Endothelial cell of umbilical vein (primary cell): Measurements from ENCODE around the gene DUS1L. TPM values are rescaled to one million over a fixed set of nuclear protein-coding genes. Genes with fewer than 3 reads are reported as not detected.

ENCODE experiments used
- BruUV-seq: library from RNA; stranded (reverse); fragments of 400-500 nt; replicated peaks from 2 replicates; lab custom pipeline; 2021; lab: Mats Ljungman, UMichigan
- CTCF ChIA-PET: fragments of 300-600, 350-600 bp; sonication (Branson Sonifier 250); formaldehyde crosslinking; loops from one replicate; lab custom pipeline; 2021; ENCODE audit warnings: antibody characterized with exemption, inconsistent platforms; lab: Charles Lee
- POLR2A ChIA-PET: fragments of 300-600, 350-600 bp; sonication (Branson Sonifier 250); formaldehyde crosslinking; loops from one replicate; lab custom pipeline; 2021; ENCODE audit warnings: antibody characterized with exemption, inconsistent platforms; lab: Charles Lee
- DNase-seq: peaks from one replicate; pipeline ENCODE4 v3.0.0-alpha.2; 2011; ENCODE audit warnings: low read depth, low spot score
- FAIRE-seq: peaks from 2 replicates; lab custom pipeline; 2011; peaks lifted over from hg19 to GRCh38; lab: Jason Lieb, UNC
- H2AFZ ChIP-seq: 2 replicates; pipeline ENCODE4 v1.6.0; 2012; ENCODE audit warnings: low read depth, low read length, control low read depth, inconsistent platforms
- H3K27ac ChIP-seq: 2 replicates; pipeline ENCODE4 v1.5.1; 2011; ENCODE audit warnings: low read depth, mild to moderate bottlenecking, control low read depth, low read length, moderate library complexity; ENCODE audit not compliant: insufficient read depth
- H3K27me3 ChIP-seq, 2 experiments: 2 replicates each; pipeline versions ENCODE4 v1.6.0 to v1.6.1; 2011; ENCODE audit warnings: low read length in 2 of 2, mixed read lengths in 1 of 2; ENCODE audit not compliant: control insufficient read depth in 2 of 2, insufficient read depth in 2 of 2
- H3K36me3 ChIP-seq, 2 experiments: 2 replicates in 1 of 2; 3 replicates in 1 of 2; pipeline ENCODE4 v1.5.1; 2011; ENCODE audit warnings: low read length in 2 of 2, mild to moderate bottlenecking in 1 of 2, moderate library complexity in 1 of 2; ENCODE audit not compliant: control insufficient read depth in 2 of 2, insufficient read depth in 2 of 2; ENCODE audit errors: extremely low read depth in 1 of 2
- H3K4me1 ChIP-seq: 3 replicates; pipeline ENCODE4 v1.5.1; 2011; ENCODE audit warnings: mild to moderate bottlenecking, low read length; ENCODE audit not compliant: control insufficient read depth, insufficient read depth; ENCODE audit errors: extremely low read depth
- H3K4me2 ChIP-seq: 2 replicates; pipeline ENCODE4 v1.6.1; 2011; ENCODE audit warnings: low read length, control low read depth, mixed read lengths; ENCODE audit not compliant: insufficient read depth
- H3K4me3 ChIP-seq, 3 experiments: fragments of 200-600 bp in 1 of 3; sonication (generic), shearing (Covaris generic) in 1 of 3; replicated peaks in 1 of 3; 2 replicates each; pipeline ENCODE4 v1.5.1; 2011 to 2016; ENCODE audit warnings: control low read depth in 3 of 3, low read length in 3 of 3, mild to moderate bottlenecking in 2 of 3, inconsistent platforms in 1 of 3, low read depth in 1 of 3, moderate library complexity in 1 of 3; ENCODE audit not compliant: insufficient read depth in 1 of 3
- H3K79me2 ChIP-seq: 2 replicates; pipeline ENCODE4 v1.6.0; 2012; ENCODE audit warnings: low read length, inconsistent platforms; ENCODE audit not compliant: control insufficient read depth, insufficient read depth
- H3K9ac ChIP-seq: replicated peaks from 2 replicates; pipeline ENCODE3; 2011; ENCODE audit warnings: low read length, control low read depth; ENCODE audit not compliant: insufficient read depth; ENCODE audit errors: extremely low read depth
- H3K9me1 ChIP-seq: replicated peaks from 3 replicates; pipeline ENCODE4 v1.6.0; 2011; ENCODE audit warnings: mild to moderate bottlenecking, low read length; ENCODE audit not compliant: control insufficient read depth, insufficient read depth; ENCODE audit errors: extremely low read depth
- H3K9me3 ChIP-seq: replicated peaks from 2 replicates; pipeline ENCODE4 v1.5.1; 2012; ENCODE audit warnings: low read length, inconsistent platforms; ENCODE audit not compliant: control insufficient read depth, insufficient read depth
- H4K20me1 ChIP-seq: replicated peaks from 2 replicates; pipeline ENCODE3; 2011; ENCODE audit warnings: mild to moderate bottlenecking, low read length; ENCODE audit not compliant: control insufficient read depth, insufficient read depth; ENCODE audit errors: extremely low read depth
- EZH2 ChIP-seq: IDR thresholded peaks from 2 replicates; pipeline ENCODE4 v1.6.1; 2012; ENCODE audit warnings: borderline replicate concordance, low read depth, mild to moderate bottlenecking, moderate library complexity, low read length, inconsistent platforms; ENCODE audit not compliant: severe bottlenecking
- FOS ChIP-seq: IDR thresholded peaks from 2 replicates; pipeline ENCODE4 v1.6.1; 2011; ENCODE audit warnings: mild to moderate bottlenecking, low read length, moderate library complexity, borderline replicate concordance; ENCODE audit not compliant: insufficient read depth
- GATA2 ChIP-seq: IDR thresholded peaks from 2 replicates; pipeline ENCODE4 v1.7.0; 2011; ENCODE audit warnings: low read depth, mild to moderate bottlenecking, moderate library complexity, mixed read lengths, low read length; ENCODE audit not compliant: insufficient read length, insufficient read depth
- JUN ChIP-seq: IDR thresholded peaks from 2 replicates; pipeline ENCODE4 v1.6.1; 2011; ENCODE audit warnings: borderline replicate concordance, low read depth; ENCODE audit not compliant: insufficient read length, insufficient read depth
- MYC ChIP-seq: IDR thresholded peaks from one replicate; pipeline ENCODE4 v1.6.1; 2011; ENCODE audit warnings: mild to moderate bottlenecking, low read depth, low read length
- POLR2A ChIP-seq: IDR thresholded peaks from 2 replicates; pipeline ENCODE4 v1.6.1; 2012; ENCODE audit warnings: low read depth, mild to moderate bottlenecking, control low read depth, low read length
- POLR2AphosphoS5 ChIP-seq: IDR thresholded peaks from 2 replicates; pipeline ENCODE4 v1.6.1; 2012; ENCODE audit warnings: low read depth, mild to moderate bottlenecking, control low read depth, low read length, moderate library complexity; ENCODE audit not compliant: insufficient read depth
- dilution Hi-C: fragments of 300-500 bp; cut with MboI; formaldehyde crosslinking; loops from one replicate; pipeline ENCODE4 v1.15.0; 2019; ENCODE audit warnings: low sequenced_read_pairs; ENCODE audit not compliant: extremely low pct_ligation_motif_present
- intact Hi-C: fragments of 100-400 bp; cut with micrococcal nuclease; formaldehyde crosslinking; loops from one replicate; pipeline ENCODE4 v1.10.0; 2022
- polyA plus RNA-seq, 4 experiments: library from polyadenylated mRNA; depleted of rRNA in 3 of 4; stranded (reverse) in 3 of 4; unstranded in 1 of 4; fragments of >200 nt; gene quantifications; 2 replicates each; pipeline versions ENCODE4 v1.2.1 to v1.2.3, GENCODE V29; 2011 to 2012; ENCODE audit warnings: missing spikeins in 1 of 4
- total RNA-seq: library from RNA; stranded (reverse); gene quantifications from 2 replicates; pipeline ENCODE4 v1.2.3, GENCODE V29; 2021
- TF ChIP-seq, protein P1 (sequence below): IDR thresholded peaks from 2 replicates; pipeline ENCODE4 v1.6.1; 2011; ENCODE audit not compliant: insufficient read depth, insufficient read length
- TF ChIP-seq, protein P2 (sequence below), 2 donors: IDR thresholded peaks; 1 replicate in 1 of 2; 2 replicates in 1 of 2; pipeline ENCODE4 v1.5.1; 2011; ENCODE audit warnings: low read length in 2 of 2, mild to moderate bottlenecking in 2 of 2, moderate library complexity in 2 of 2, control low read depth in 1 of 2, inconsistent platforms in 1 of 2, low read depth in 1 of 2; ENCODE audit not compliant: insufficient read depth in 1 of 2; ENCODE audit errors: extremely low read depth in 1 of 2

DUS1L gene
- total and polyA plus RNA-seq, 2 donors (not counting 3 experiments of a cell fraction or from before 2014, with no cell fraction given): 60.1 to 92.9 TPM

DNA sequence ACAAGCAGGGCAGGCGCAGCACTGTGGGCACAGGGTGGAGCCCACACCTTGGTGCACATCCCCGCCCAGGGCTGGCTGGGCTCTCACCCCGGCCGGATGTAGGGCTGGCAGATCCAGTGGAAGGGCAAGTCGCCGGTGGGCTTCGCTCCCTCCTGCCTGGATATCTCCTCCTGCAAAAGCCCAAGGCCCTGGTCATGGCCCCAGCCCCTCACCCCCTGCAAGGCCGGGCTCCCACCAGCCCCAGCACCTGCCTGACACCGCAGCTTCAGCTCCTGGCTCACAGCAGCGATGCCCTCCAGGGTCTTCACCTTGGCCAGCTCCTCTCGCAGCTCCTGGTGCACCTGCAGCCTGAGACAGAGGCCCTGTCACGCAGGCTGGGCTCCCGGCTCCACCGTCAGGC is 5.0 kb downstream of the DUS1L start:
- no peak overlapping the region for H3K4me3 ChIP-seq
- FAIRE-seq (no peak), DNase-seq (no peak)
- dilution Hi-C loops: no loop called here
- ChIA-PET POLR2A (no interaction called here), CTCF (no interaction called here)
- H3K4me1 ChIP-seq: peaks cover 9% of the 10 kb centered on the region
- H3K9me3 ChIP-seq: no peaks in the 10 kb centered on the region
- no TSS peak for BruUV-seq
- H3K9ac ChIP-seq: no peak overlapping the region
- no peak for TF ChIP-seq JUN
- H3K9me1 ChIP-seq: no peaks in the 10 kb centered on the region
- no peaks in the 10 kb centered on the region for H3K27me3 ChIP-seq
- no peak overlapping the region for H2AFZ ChIP-seq
- H3K4me2 ChIP-seq: no peak overlapping the region
- no peaks in the 10 kb centered on the region for H4K20me1 ChIP-seq
- intact Hi-C loops: no loop called here
- no peak overlapping the region for H3K27ac ChIP-seq
- peaks cover 7% of the 10 kb centered on the region for H3K79me2 ChIP-seq
- peaks cover 5 to 49% of the 10 kb centered on the region in 2 experiments for H3K36me3 ChIP-seq

DNA sequence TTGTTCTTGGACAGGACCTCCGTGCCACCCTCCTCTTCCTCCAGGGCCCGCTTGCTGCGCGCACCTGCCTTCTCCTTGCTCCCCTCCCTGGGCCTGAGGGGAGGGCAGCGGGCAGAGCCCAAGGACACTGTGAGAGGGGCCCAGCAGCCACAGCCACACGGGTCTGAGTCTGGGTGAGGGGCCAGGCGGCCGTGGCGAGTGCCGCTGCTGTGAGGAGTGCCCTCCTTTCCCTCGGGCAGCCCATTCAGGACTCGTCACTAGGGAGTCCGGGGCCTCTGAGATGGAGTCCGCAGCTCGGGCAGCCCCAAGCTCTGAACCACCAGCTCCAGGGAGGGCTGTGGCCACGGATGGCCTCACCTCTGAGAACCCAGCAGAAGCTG is 5.6 kb downstream of the DUS1L start:
- H3K9me1 ChIP-seq: no peaks in the 10 kb centered on the region
- no peak overlapping the region for H3K4me3 ChIP-seq
- no peak for FAIRE-seq
- H3K27me3 ChIP-seq: no peaks in the 10 kb centered on the region
- peaks cover 3% of the 10 kb centered on the region for H3K79me2 ChIP-seq
- no peaks in the 10 kb centered on the region for H3K9me3 ChIP-seq
- H4K20me1 ChIP-seq: no peaks in the 10 kb centered on the region
- intact Hi-C loops (no loop called here), dilution Hi-C loops (no loop called here)
- no peak overlapping the region for H2AFZ ChIP-seq
- TF ChIP-seq, protein P1, sequence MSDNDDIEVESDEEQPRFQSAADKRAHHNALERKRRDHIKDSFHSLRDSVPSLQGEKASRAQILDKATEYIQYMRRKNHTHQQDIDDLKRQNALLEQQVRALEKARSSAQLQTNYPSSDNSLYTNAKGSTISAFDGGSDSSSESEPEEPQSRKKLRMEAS: no peak
- no peak for TF ChIP-seq POLR2AphosphoS5
- TF ChIP-seq FOS: no peak
- TF ChIP-seq GATA2: no peak
- no peak for TF ChIP-seq POLR2A
- TF ChIP-seq MYC: no peak
- TF ChIP-seq, protein P2, sequence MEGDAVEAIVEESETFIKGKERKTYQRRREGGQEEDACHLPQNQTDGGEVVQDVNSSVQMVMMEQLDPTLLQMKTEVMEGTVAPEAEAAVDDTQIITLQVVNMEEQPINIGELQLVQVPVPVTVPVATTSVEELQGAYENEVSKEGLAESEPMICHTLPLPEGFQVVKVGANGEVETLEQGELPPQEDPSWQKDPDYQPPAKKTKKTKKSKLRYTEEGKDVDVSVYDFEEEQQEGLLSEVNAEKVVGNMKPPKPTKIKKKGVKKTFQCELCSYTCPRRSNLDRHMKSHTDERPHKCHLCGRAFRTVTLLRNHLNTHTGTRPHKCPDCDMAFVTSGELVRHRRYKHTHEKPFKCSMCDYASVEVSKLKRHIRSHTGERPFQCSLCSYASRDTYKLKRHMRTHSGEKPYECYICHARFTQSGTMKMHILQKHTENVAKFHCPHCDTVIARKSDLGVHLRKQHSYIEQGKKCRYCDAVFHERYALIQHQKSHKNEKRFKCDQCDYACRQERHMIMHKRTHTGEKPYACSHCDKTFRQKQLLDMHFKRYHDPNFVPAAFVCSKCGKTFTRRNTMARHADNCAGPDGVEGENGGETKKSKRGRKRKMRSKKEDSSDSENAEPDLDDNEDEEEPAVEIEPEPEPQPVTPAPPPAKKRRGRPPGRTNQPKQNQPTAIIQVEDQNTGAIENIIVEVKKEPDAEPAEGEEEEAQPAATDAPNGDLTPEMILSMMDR (IDR thresholded peaks at IDR 0.05; ENCODE audit: extremely low read depth in 1 of 2, insufficient read depth in 1 of 2, low read depth in 1 of 2, low read length in 2 of 2): no peak
- TF ChIP-seq JUN: no peak
- no peak for TF ChIP-seq EZH2
- BruUV-seq: no TSS peak
- peaks cover 6% of the 10 kb centered on the region for H3K4me1 ChIP-seq
- peaks cover 8 to 49% of the 10 kb centered on the region in 2 experiments for H3K36me3 ChIP-seq
- no peak overlapping the region for H3K4me2 ChIP-seq
- no peak overlapping the region for H3K27ac ChIP-seq
- H3K9ac ChIP-seq: no peak overlapping the region
- CTCF ChIA-PET: no interaction called here
- DNase-seq: no peak
- POLR2A ChIA-PET: no interaction called here
